Activated CD4-positive, alpha-beta T cell treated with anti-CD3 and anti-CD28 coated beads, Interleukin-2, amount 50 U/mL, for 4 hours (primary cell): Measurements from ENCODE around the gene ARVCF.

Experiments used
- DNase-seq, 2 experiments: peaks; one replicate each; pipeline ENCODE4 v3.0.0-alpha.2; 2020

ARVCF gene

DNA sequence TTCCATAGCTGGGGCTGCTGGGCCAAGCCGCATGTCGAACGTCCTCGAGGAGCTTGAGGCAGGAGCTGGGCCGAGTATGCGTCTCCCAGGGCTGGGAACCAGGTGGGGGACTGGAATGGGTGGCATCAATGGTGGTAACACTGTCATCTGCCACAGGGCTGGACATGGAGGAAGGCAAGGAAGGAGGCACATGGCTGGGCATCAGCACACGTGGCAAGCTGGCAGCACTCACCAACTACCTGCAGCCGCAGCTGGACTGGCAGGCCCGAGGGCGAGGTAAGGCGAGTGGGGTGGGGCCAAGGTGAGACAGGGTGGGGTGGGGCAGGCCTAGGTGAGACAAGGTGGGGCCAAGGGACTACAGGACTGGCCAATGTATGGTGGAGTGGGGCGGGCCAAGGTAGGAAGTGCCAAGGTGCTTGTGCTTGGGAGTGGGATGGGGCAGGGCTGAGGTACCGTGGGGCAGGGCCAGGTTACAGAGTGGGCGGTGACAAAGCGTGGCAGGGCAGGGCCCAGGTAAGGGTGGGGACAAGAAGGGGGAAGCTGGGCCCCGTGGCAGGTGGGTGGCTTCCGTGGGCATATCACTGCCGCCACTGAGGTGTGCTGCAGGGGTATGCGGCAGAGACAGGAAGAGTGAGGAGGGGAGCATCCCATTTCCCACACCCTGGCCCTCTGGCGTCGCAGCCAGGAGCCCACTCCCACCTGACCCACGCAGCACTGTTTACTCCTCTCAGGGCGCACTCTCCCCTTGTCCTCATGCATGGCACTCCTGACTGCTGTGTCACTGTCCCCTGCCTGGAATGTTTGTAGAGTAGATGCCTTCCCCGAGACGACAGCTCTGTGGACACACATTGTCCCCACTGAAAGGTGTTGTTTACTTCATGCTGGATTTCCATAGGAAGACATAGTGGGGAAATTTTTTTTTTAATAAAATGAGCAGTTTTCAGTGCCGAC, 36.0 kb upstream of the ARVCF start:
- no peak for DNase-seq

DNA sequence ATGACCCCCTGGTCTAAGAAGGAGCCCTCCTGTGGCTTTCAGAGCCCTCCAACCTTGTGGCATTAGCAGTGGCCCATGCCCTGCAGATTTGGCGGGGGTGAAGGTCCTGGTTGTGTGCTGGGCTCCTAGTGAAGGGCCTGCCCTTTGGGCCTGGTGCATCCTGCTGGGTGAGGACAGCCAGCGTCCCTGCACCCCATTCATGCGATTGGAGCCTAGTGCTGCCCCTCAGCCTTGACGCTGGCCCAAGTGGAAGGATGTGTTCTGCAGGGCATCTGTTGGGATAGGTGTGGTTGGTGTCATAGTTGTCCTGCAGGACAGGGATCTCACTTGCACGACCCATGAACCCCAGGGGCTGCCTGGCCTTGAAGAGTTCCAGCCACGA, 35.3 kb upstream of the ARVCF start:
- no peak for DNase-seq

DNA sequence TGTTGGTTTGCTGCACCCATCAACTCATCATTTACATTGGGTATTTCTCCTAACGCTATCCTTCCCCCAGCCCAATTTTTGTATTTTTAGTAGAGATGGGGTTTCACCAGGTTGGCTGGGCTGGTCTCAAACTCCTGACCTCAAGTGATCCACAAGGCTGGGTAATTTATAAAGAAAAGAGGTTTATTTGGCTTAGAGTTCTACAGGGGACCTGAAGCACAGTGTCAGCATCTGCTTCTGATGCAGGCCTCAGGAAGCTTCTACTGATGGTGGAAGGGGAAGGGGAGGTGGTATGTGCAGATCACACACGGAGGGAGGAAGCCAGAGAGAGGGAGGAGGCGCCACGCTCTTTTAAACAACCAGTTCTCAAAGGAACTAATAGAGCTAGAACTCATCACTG, 30.1 kb upstream of the ARVCF start:
- DNase-seq: no peak

DNA sequence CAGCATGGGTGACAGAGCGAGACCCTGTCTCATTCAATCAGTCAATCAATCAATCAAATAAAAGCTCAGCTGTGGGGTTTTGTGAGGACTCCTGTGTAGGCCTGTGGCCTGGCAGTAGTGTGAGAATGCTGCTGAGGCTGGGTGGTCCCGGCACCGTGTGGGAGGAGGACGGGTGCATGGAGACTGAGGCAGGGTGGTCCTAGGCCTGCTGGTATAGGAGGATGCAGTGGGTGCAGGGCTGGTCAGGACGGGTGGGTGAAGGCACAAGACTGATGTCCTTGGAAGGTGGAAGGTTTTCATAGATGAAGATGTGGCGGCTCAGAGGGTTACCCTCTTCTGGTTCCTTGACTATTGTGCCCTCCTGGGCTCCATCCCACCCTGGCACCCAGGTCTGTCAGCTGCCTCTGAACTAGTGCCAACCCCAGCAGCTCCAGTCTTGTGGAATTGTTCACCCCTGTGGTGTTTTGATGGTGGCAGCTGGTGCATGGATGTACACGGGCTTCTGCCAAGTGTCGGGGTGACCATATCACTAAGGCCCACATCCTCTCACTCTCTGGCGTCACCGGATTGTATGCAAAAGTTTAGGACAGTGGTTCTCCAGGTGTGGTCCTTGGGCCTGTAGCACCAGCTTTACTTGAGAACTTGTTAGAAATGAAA, 28.0 kb upstream of the ARVCF start:
- no peak for DNase-seq

DNA sequence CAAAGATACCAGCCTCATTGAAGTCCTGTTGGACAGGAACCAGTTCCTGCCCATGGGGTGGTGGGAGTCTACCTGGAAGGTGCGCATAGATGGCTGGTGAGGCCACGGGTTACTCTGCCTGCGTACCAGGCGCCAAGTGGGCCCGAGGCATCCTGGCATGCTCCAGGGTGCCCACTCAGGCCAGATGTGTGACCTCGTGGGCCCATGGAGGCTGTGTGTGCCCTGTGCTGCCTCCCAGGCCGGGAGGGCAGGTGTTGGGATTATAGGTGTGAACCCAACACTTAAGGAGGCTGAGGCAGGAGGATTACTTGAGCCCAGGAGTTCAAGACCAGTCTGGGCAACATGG, 27.3 kb upstream of the ARVCF start:
- no peak for DNase-seq

DNA sequence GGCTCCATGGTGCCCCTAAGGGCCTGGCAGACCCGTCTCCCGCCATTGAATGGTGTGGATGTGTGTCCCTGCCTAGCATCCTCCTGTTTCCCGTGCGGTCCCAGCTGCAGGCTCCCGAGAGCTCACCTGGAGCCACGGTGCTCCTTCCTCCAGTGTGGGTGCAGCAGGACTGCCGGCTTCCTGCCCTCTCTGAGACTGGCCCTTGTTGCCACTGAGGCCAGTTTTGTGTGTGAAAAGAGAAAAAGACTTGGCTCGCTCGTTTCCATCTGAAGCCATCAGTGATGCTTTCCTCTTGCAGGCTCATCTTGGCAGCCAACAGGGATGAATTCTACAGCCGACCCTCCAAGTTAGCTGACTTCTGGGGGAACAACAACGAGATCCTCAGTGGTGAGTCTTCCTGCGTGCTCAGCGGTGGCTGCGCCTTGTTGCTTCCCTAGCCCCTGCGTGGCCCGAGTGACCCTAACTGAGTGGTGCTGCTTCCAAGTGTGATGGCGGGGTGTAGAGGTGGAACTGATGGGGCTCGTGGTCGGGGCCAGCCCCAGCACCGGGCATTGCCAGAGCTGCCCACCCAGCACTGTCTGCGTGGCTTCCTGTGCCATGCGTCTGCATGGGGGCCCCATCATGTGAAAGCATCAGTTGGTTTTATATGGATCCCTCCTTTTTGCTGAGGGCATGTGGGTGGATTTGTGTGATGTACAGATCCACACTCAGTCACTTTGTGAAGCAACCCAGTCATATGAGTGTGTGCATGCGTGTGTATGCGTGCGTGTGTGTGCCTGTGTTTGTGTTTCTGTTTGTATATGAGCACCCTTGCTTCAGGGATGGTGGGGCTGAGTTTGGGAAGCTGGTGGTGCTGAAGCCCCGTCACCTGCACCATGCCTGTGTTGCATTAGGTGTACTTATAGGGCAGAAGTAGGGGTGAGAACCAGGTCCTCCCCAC, 26.7 kb upstream of the ARVCF start:
- DNase-seq: no peak

DNA sequence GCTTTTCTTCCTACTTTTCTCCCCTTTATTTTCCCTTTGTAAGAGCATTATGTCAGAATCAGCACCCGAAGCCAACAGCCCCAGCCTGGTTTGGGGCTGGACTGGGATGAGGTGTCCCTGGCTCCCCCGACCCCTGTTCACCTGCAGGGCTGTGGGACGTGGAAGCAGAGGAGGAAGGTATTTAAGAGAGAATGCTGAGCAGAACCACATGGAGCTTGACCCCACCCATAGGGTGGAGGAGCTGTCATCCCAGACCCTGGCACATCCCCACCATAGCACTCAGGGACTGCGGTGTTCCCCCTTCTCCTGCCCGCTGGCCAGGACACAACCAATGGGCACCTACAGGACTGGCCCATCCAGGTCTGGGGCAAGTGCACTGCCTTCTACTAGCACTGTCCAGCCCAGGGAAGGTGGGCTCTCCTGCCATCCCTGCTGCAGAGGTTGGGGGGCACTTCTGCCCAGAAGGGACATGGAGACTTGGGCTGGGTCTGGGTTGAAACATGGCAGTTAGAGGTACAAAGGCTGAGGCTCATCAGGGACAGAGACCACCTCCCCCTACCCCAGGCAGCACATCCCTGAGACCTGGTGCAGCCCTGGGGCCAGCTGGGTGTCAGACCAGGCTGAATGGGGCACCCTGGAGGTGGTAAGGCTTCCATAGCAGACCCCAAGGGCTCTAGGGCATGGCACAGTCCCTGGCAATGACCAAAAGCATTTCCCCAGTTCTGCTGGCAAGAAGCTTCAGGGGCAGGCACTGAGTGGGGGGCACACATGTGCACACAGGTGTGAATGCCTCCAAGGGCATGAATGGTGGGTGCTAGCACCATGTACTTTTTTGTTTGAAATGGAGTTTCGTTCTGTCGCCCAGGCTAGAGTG, 23.9 kb upstream of the ARVCF start:
- no peak for DNase-seq

DNA sequence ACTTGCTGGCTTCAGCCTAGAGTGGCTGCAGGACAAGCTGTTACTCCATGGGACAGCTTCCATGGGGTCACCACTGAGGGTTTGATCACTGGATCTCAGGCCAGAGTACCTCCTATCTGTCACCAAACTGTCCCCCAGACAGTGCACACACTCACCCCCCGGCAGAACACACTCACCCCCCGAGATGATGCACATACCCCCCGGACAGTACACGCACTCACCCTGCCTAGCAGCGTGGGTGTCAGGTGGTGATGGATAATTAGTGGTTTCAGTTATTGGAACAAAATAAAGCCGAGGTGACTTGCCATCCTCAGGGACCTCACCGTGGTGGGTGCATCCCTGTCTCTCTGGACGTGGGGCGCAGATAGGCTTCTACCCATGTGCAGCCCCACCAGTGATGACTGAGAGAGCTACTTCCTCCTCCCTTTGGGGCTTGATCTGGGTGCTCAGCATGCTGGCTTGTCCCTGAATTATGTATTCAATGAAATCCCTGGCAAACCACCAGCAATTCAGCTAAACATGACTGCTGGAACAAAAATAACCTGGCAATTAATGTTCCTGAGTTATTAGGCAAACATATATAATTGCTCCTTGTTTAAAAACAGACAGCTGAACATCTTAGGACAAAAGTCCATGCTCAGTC, 23.2 kb upstream of the ARVCF start:
- DNase-seq: no peak

DNA sequence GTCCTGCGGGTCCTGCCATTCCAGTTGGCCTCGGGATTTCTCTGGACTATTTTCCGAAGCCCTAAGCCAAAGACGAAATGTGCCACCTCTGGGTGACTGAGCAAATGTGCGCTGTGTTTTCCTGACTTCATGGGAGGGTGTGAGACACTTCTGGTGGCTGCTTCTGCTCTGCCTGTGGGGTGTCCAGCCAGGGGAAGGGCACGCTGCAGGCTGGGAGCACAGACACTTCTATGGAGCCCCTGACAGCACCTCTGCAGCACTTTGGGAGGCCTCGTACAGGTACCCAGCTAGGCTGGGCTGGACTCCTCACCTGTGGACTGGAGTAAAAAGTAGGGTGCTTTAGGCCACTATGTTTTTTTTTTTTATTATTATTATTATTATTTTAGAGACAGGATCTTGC, 22.0 kb upstream of the ARVCF start:
- DNase-seq: no peak

DNA sequence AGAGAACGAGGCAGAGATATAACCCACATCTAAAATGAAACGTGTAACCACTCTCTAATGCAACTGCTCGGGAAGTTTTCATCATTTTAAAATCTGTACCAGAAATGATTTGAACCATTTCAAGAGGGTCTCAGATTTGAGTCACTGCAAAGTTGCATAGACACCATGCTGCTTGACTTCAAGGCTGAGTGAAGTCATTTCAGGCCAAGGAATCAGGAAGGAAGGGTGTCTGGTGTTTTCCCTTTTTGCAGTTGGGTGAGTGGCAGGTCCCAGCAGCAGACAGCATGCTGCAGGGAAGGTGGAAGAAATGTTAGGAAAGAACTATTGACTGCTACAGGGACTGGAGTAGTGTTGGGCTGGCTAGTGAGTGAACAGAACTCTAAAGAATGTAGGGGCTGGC, 20.8 kb upstream of the ARVCF start:
- no peak for DNase-seq

DNA sequence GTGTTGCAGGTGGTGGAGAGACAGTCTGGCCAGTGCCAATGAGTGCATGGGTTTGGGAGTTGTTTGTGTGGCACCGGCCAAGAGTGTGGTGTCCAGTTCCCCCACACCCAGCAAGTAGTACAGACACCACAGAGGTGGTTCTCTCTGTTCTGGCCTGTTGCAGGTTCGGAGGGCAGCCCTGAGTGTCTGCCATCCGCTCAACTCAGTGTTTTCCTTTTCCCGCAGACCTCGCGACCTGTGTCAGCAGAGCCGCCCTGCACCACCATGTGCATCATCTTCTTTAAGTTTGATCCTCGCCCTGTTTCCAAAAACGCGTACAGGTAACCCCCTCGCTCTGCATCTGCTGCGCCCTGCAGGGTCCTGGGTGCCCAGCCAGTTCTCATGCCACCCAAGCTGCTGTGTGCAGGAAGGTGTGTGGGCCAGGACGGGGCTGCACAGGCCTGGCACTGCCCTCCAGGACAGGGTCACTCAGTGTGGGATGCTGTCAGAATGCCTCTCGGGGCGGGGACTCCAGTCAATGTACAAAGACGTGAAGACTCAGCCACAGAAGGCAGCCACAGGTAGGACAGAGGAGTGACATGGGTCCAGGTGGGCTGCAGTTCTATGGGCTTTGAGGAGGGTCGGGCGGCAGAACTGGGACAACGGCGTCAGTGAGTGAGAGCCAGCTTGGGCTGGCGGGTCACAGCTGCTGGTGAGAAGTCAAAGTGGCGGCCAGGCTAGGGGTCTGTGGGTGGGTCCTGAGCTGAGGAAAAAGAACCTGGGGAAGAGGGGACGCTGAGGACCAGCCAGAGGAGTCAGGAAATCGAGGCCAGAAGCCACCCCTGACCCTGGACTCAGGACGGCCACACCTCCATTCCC, 20.1 kb upstream of the ARVCF start:
- DNase-seq: no peak

DNA sequence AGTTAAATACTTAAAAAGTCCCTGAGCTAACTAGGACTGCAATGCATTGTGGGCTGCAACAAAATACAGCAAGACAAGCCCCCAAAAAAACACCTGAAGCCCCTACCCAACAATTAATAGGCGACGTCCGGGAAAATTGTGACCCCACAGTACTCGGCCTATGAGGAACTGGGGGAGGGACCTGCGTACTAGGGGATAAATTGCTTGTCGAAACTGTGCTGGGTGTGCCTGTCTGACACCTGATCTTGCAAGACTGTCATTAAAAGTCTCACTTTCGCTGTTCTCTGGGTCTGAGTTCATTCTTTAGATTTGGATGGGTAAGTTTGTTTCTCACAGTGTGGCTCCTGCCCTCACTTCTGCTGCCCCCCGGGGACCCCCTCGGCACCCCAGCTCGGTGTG, 19.5 kb upstream of the ARVCF start:
- no peak for DNase-seq

DNA sequence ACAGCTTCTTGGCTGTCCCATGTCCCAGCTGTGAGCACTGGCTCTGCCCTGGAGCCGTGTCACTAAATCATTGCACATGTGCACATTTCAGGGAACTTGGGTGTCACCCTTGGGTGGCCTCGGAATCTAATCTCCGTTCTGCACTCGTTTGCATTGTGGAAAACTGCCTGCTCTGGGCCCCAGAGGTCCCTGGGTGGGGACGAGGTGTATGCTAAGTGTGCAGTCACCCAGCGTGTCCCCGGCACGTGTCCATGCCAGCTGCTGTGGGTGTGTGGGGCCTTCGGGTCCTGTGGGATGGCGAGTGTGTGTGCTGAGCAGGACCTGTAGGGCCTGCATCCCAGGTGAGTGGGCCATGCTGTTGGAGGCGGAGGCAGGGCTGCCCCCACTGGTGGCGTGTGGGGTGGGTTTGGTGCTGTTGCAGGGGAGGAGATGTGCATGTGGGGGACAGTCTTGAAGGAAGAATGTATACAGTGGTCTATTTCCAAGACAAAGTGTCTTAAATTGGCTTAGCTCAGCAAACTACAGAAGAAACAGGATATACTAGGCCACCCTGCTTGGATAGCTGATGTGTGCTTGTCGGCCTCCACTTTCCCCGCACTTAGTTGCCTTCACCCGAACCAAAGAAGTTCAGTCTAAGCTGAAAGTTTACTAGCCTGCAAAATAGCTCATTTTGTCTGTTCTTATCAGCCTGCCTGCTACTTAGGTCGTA, 18.9 kb upstream of the ARVCF start:
- DNase-seq: no peak

DNA sequence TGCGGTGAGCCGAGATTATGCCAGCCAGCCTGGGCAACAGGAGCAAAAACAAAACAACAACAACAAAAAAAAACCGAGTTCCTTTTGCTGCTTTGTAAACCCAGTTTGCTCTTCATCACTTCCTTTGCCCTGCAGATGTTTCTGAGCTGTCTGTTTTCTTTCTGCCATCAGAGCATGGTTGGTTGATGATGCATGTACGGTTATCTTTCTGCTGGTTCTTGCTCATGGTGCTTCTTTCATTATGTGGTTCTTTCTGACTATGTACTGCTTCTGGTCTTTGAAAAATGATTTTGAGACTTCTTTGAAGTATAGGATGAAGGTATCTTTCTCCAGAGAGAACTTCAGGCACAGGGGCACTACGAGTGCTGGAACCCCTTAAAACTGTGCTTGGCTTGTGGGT, 17.5 kb upstream of the ARVCF start:
- no peak for DNase-seq

DNA sequence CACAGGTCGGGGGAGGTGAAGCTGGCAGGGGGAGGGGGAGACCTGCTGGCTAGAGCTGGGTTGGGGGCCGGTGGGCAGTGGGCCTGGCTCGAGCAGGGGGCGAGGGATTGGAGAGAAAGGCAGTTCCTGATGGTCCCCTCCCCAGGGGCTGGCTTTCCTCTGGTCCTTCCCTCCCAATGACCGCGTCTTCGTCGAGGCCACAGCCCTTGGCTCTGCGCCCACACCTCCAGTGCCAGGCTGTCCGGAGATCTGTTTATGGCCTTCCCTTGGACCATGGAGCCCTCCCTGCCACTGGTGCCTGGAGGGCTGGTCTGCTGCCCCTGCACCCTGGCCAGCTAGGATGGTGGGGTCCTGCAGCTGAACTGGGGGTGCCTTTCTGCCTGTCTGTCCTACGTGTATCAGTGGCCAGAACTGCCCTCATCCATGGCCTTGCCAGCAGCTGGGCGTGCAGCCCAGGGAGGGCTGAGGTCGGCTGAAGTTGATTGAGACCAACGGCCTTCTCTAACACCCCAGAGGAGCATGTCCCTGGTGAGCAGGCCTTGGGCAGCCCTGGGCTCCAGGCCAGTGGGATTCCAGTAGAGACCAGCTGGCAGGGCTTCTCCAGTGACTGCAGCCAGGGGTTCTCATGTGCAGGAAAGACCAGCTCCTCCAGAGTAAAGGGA, 16.6 kb upstream of the ARVCF start:
- DNase-seq: no peak

DNA sequence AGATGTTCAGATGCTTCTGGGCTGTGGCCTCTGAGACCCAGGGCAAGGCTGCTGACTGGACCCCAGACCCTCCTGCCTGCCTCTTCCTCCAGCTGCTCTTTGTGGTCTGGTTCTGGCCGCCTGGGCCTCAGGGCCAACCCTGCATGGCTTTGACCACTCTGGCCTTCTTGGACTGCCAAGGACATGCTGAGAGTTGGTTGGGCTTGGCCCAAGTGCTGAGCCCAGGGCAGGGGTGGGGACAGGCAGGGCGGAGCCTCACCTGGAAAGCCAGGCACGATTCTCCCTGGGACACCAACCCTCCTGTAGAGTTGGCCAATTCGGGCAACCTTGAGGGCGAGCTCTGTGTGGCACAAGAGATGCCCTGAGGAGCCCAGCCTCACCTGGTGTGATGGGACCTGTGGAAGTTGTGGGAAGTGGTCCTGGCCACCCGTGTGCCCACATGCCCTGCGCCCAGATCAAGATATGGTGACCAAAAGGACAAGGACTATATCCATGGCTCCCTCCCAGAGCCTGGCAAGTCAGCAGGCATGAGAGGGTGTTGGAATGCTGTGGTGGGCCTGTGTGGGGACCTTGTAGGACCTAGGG, 15.9 kb upstream of the ARVCF start:
- DNase-seq: no peak

DNA sequence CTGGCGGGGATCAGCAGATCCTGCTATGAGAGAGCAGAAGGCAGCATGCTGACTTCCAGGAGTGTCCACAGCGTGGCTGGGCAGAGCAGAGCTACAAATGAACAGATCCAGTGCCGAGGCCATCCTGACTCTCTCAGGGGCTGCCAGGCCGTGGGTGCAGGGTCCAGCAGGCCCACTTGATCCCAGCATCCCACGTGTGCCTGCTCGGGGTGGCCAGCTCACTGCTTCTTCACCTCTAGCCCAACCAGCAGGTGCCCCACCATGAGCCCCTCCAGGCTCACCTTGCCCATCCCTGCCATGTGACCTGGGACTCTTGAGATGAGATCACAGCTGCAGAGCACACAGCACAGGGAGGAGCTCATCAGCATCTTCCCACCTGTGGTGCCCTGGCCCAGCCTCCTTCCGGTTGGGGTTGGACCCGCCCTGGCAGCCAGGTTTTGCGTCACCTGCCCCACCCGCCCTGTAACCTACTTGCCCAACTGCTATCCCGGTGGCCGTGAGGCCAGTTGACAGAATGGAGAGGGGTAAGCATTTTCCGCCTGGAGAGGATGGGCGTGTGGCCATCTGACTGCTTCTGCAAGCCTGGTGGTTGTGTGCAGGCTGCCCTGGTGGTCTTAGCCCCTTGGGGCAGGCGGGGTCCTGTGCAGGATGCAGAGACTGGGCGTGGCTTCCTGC, 15.2 kb upstream of the ARVCF start:
- DNase-seq: peak; percentile 27 to 39

DNA sequence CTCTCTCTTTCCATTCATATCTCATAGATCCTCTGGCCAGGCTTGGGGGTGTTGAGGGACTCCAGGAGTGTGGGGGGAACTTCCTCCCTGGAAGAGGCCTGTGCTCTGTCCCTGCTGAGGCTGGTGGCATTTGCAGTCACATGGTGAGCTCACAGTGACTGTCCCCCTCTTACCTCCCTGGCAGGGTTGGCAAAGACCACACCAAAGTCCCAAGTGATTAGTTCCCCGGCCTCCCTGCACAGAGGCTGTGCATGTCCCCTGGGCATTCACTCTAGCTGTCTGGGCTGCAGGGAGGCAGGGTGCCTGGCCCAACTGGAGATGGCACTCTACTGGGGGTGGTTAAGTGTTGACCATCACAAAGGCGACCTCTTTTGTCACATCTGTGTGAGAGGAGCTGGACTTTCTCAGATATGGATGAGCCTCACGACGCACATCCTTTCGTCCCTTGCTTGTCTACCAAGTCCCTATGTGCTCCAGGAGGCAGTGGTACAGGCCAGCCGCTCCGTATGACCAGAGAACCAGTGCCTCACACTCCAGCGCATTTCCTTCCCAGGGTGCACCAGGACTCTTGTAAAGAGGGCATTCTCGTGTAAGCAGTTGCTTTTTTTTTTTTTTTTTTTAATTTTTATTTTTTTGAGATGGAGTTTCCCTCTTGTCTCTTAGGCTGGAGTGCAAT, 13.1 kb upstream of the ARVCF start:
- DNase-seq: no peak
